Fibroblast of upper back skin (primary cell): ENCODE data around the gene LRP6.
A peak's percentile ranks its signal among the peaks of the same experiment; 100 is the strongest.
"Not testable (repeated sequence)": the region's sequence is repeated elsewhere in the genome, so short reads cannot be mapped to it uniquely, and the experiment has no call there.

Experiments used
- DNase-seq: peaks from one replicate; pipeline ENCODE4 v3.0.0-alpha.2; 2013

The LRP6 gene

DNA sequence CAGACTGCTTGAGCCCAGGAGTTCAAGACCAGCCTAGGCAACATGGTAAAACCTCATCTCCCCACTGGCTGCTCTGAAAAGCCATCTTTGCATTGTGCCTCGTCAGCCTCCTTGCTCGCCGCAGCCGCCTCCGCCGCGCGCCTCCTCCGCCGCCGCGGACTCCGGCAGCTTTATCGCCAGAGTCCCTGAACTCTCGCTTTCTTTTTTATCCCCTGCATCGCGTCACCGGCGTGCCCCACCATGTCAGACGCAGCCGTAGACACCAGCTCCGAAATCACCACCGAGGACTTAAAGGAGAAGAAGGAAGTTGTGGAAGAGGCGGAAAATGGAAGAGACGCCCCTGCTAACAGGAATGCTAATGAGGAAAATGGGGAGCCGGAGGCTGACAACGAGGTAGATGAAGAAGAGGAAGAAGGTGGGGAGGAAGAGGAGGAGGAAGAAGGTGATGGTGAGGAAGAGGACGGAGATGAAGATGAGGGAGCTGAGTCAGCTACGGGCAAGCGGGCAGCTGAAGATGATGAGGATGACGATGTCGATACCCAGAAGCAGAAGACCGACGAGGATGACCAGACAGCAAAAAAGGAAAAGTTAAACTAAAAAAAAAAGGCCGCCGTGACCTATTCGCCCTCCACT is 155.8 kb downstream of the LRP6 start:
- DNase-seq: not testable (repeated sequence)

GRCh38 chr12:12108441-12109058 is 158.3 kb downstream of the LRP6 start:
- DNase-seq: no peak

DNA sequence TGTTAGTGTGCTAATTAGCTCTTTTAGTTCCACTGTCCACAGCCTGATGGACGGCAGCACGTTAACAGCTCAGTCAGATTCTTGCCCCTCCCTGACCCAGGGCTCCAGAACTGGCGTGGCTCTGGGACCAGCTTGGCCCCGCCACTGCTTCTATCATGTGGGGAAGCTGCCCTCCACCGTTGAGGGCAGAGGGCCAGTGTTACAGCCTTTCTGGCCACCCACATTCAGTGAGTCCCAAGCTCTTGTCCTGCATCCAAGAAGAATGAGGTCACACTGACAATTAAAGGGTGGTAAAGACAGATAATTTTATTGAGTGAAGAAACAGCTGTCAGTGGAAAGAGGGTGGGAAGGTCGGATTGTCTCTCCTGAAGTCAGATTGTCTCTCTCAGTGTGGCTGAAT is 159.2 kb downstream of the LRP6 start:
- DNase-seq: no peak

DNA sequence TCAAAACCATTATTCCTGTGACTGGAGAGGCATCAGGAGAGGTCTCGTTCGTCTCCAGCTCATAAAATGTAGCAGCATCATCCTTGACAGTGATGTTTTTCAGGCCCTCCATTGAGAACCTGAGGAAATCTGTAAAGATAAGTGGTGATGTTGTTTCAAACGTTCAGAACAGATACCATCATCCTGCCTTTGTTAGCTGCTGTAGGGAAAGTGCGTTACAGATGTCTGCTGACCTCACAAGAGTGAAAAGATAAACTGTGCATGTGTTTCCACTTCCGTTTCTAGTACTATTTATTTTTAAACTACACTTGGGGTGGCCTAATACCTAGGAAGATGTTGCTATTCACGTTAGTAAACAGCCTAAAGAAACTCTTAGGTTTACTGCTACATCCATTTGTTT is 167.7 kb downstream of the LRP6 start:
- no peak for DNase-seq

GRCh38 chr12:12098691-12099015 is 168.2 kb downstream of the LRP6 start:
- peak; percentile 51 for DNase-seq

- DNase-seq: no peak
These were observed 168.8 kb downstream of the LRP6 start for GRCh38 chr12:12097891-12098690.

- no peak for DNase-seq
These were observed 171.8 kb downstream of the LRP6 start for GRCh38 chr12:12095021-12095420.

DNA sequence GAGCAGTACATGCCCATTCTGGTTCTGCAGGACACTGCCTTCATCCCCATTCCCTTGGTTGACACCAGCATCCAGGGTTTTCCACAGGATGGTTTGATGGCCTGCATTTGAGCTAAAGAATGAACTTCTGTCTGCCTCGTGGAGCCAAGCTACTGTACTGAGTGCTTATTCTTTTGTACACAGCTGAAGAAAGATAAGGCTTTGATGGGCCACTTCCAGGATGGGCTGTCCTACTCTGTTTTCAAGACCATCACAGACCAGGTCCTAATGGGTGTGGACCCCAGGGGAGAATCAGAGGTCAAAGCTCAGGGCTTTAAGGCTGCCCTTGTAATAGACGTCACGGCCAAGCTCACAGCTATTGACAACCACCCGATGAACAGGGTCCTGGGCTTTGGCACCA is 172.4 kb downstream of the LRP6 start:
- DNase-seq: no peak

- DNase-seq: no peak
These were observed 174.7 kb downstream of the LRP6 start for GRCh38 chr12:12091977-12092663.

DNA sequence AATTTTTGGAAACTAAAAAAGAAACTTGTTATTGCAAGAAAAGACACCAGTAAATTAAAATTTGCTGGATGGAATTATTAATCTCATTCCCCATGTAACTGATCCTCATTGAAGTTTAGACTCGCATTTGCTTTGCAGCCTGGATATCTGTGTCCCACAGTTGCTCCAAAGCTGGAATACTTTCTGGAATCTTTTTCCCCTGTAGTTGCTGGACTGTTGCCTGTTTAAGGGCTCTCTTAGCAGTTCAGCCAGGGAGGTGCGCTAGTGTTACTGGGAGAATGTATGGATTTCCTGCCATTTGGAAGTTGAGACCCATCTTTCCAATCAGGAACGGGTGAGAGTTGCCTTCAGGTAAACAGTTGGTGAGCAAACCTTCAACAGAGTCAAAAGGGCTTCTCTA is 175.8 kb downstream of the LRP6 start:
- DNase-seq: no peak

GRCh38 chr12:12088761-12089160 is 178.1 kb downstream of the LRP6 start:
- no peak for DNase-seq

- no peak for DNase-seq
These were observed 178.7 kb downstream of the LRP6 start for GRCh38 chr12:12088147-12088546.

DNA sequence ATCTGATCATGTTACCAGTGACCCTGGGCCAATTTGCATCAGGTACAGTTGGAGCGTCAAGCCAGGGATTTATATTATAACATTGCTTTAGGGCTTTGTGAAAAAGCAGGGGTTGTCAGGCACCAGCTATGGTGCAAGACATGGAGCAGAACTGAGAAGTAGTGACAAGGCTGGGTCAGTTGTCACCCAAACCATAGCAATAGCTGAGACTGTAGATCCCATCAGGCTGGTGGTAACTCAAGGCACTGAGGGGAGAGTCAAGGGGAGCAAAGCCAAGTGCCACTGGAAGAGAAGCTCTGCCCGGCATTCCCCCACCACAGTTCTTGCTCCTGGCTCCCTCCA is 179.2 kb downstream of the LRP6 start:
- no peak for DNase-seq

DNA sequence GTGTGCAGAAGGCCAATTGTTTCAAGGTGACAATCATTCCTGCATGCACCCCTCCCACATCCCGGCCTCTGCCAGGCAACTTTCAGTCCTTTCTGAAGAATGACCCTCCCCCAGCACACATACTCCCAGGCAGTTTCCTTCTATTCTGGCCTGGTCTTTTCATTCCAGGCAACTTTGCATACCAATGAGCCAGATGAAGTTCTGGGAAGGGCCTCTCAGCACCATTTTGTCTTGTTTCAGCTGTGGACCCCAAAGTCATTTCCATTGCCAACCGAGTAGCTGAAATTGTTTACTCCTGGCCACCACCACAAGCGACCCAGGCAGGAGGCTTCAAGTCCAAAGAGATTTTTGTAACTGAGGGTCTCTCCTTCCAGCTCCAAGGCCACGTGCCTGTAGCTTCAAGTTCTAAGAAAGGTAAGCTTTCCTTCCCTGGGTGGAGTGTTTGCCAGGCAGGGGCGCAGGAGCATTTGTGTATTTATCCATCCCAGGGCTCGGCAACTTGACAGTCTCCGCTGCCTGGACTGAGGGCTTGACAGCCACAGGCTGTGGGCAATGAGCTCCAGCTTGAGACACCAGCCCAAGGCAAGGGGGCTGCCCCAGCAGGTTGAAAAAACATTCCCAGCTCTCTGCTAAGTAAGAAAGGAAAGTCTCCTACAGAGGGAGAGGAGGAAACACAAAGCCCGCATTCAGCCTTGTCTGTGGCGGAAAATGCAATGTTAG is 179.7 kb downstream of the LRP6 start:
- no peak for DNase-seq

DNA sequence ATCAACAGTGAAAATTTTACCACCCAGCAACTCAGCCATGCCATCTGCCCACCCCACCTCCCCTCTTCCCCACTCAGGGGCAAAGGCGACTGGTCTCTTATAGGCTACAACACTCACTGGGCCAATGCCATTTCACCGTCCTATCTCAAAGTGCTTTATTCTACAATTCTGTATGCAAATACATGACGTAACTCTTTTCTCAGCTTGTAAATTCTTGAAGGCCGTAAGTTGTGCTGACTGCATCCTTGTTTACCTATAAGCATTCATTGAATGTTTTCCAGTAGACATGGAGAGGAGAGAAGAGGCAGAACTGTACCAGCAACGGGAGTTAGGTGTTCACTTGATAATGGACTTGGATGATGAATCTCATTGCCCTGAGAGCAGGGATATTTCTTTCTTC is 180.5 kb downstream of the LRP6 start:
- DNase-seq: no peak

- no peak for DNase-seq
These were observed 183.2 kb downstream of the LRP6 start for GRCh38 chr12:12083688-12084087.

DNA sequence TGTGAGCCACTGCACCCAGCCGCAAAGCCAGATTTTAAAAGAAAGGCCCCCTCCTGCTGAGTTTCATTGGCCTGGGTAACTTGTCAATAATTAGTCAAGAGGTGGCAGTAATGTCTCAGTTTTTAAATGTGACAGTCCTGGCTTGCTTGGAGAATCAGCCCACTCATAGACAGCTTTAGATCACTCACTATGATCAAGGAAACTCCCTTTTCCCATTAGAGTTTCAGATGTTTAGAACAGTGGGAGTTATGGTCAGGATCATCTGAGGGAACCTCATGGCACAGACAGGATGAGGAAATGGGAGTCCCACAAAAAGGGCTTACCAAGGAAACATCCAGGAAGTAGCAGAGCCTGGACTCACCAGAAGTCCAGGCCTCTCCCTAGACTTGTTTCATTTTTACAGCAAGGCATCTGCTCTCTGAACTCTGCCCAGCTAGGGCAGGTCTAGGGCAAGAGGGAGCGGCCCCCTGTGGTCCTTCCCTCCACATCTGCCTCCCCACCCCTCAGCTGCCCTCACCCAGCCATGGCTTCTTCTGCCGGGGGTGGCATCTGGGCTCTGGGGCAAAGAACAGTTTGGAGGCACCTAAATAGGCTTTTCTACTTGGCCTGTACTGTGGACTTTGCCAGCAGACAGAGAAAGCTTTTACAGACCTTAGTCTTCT is 184.9 kb downstream of the LRP6 start:
- DNase-seq: peak; percentile 58

GRCh38 chr12:12079291-12079690 is 187.6 kb downstream of the LRP6 start:
- peak; percentile 46 for DNase-seq

DNA sequence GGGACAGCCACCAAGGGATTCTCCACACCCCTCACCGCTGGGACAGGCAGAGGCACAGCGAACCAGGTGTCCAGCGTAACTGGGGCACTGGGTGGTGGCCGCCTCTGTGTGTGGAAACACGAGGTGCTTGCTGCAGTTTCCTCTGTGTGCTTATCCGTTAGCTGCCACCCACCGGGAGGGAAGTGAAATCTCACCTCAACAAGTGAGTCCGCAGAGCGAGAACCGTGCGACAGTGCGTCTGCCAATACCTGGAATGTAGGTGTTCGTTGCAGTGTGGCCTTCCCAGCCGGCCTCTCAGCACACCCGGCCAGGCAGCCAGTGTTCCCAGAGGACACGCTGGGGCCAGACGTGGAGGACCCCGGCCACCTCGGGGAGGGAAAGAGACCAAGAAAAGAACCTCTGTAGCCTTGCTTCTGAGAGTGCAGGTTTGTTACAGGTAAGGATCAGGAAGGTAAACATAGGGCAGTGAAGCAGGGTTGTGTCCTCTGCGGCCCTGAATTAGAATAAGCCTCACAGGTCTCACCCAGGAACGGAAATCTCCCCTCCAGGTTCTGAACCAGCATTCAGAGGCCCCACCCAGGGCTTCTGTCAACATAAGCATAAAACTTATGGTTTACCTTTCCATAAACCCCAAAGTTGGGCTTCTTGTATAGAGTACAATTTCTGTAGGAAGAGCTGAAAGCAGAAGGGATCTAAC is 194.6 kb downstream of the LRP6 start:
- no peak for DNase-seq

DNA sequence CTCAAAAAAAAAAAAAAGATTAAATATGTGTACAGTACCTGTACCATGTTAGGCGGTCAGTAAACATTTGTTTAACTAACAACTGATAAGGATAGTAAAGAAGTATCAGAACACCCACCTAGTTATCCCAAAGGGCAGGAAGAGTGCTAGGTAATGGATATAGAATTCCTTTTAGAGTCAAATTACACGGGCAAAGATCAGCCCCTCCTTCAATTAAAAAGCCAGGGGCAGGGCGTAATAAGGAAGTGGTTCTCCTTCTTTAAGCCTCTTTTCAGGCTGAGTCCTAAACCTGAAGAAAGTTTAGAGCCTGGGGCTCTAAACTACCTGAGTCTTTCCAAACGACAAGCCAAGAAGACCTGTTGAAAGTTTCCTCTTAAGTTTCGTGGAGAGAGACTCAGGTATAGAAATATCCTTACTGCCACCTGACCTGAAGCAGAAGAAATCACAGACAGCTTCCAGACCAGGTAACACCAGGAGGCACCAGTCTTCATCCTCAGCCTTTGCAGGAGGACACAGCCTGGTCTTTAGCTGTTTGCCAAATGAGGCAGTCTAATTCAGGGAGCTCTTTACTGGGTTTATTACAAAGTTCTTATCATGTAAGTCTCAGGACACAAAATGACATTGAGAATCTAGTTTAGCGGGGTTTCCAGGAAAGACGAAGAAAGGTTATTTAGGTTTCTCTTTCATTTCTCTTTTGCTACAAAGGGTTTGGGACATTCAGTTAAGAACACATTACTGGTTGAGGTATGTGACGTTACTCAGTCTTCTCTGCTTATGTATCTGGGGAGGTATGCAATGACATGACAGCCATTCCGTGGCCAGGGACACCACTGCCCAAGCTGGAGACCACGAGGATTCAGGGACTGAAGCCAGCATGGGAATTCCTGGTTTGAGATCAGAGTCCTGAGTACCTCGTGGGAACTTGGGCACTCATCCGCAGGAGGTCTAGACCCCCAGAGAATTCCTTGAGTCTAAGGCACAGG is 195.9 kb downstream of the LRP6 start, which contains the start of gene BCL2L14:
Gene BCL2L14 (plus strand): TSS at position 266 of the 983 bp plus-strand sequence. CDS start 8,367 bp downstream, outside the sequence.
- DNase-seq: peak; percentile 16
